ENCODE results near the gene NBPF9. TPM values are rescaled to one million over a fixed set of nuclear protein-coding genes. Genes with fewer than 3 reads are reported as not detected.

The NBPF9 gene
- 18.9 and 22.7 TPM in 2 replicates for total RNA-seq

GRCh38 chr1:149103109-149104081 is at the start of gene NBPF9:
Gene NBPF9, minus strand, starts transcription at chr1:149103551. Its CDS starts 21,412 bp downstream, at chr1:149082139.

